Panc1 (cell line): ENCODE data around the gene NDUFV1. TPM values are rescaled to one million over a fixed set of nuclear protein-coding genes. Genes with fewer than 3 reads are reported as not detected.

Source experiments
- ATAC-seq: fragments of 200-7000 bp; cut with Tn5 transposase; 2 replicates; pipeline ENCODE4 v1.9.1; 2020; ENCODE audit warnings: mild to moderate bottlenecking, moderate library complexity
- BruUV-seq: library from RNA; stranded (reverse); fragments of 400-500 nt; replicated peaks from 2 replicates; lab custom pipeline; 2021; lab: Mats Ljungman, UMichigan
- CTCF ChIA-PET: fragments of 300-600 bp; sonication (Branson Sonifier 250); formaldehyde crosslinking; loops from one replicate; lab custom pipeline; 2022; ENCODE audit warnings: antibody characterized with exemption; lab: Charles Lee
- POLR2A ChIA-PET: fragments of 300-600 bp; sonication (Branson Sonifier 250); formaldehyde crosslinking; loops from one replicate; lab custom pipeline; 2022; ENCODE audit warnings: antibody characterized with exemption; lab: Charles Lee
- DNase-seq: peaks from one replicate; pipeline ENCODE4 v3.0.0-alpha.2; 2010; ENCODE audit warnings: low read depth, low spot score
- H3K27ac ChIP-seq: 2 replicates; pipeline ENCODE4 v1.5.1; 2011; ENCODE audit warnings: mild to moderate bottlenecking, low read length, inconsistent platforms
- H3K27me3 ChIP-seq: fragments of 200-500 bp; sonication (Bioruptor generic); 2 replicates; pipeline ENCODE4 v1.6.0; 2014; ENCODE audit warnings: low read length, inconsistent platforms; ENCODE audit not compliant: control insufficient read depth, insufficient read depth
- H3K36me3 ChIP-seq: fragments of 200-500 bp; sonication (Bioruptor generic); 2 replicates; pipeline ENCODE4 v1.5.1; 2014; ENCODE audit warnings: inconsistent platforms, mild to moderate bottlenecking, low read length, moderate library complexity; ENCODE audit not compliant: control insufficient read depth, insufficient read depth
- H3K4me1 ChIP-seq: 2 replicates; pipeline ENCODE4 v1.5.1; 2011; ENCODE audit warnings: inconsistent platforms, mild to moderate bottlenecking, low read length, moderate library complexity; ENCODE audit not compliant: control insufficient read depth, insufficient read depth
- H3K4me3 ChIP-seq, 2 experiments: 2 replicates each; pipeline ENCODE4 v1.5.1; 2011 to 2012; ENCODE audit warnings: low read depth in 2 of 2, low read length in 2 of 2, mild to moderate bottlenecking in 2 of 2, inconsistent platforms in 1 of 2, moderate library complexity in 1 of 2
- H3K9me3 ChIP-seq: fragments of 200-500 bp; sonication (Bioruptor generic); 2 replicates; pipeline ENCODE4 v1.5.1; 2014; ENCODE audit warnings: low read depth, mild to moderate bottlenecking, inconsistent platforms, low read length, moderate library complexity; ENCODE audit not compliant: control insufficient read depth, insufficient read depth
- POLR2AphosphoS5 ChIP-seq: IDR thresholded peaks from 2 replicates; pipeline ENCODE4 v1.6.1; 2012; ENCODE audit warnings: mild to moderate bottlenecking, low read depth, low read length, moderate library complexity
- SIN3A ChIP-seq: IDR thresholded peaks from 2 replicates; pipeline ENCODE4 v1.6.1; 2012; ENCODE audit warnings: low read depth, mild to moderate bottlenecking, low read length, moderate library complexity, borderline replicate concordance; ENCODE audit not compliant: insufficient read depth
- TCF7L2 ChIP-seq: IDR thresholded peaks from 2 replicates; pipeline ENCODE4 v1.6.1; 2011; ENCODE audit warnings: mild to moderate bottlenecking, low read depth, low read length, inconsistent platforms
- in situ Hi-C: cut with HindIII; loops from 2 replicates; pipeline ENCODE4 v1.10.0; 2016; ENCODE audit warnings: low sequenced_read_pairs, low pct_unique_long_range_greater_than_20kb
- intact Hi-C: fragments of 100-400 bp; cut with micrococcal nuclease; formaldehyde crosslinking; loops from one replicate; pipeline ENCODE4 v1.10.0; 2022; ENCODE audit not compliant: unreplicated experiment
- total RNA-seq: library from RNA; stranded (reverse); gene quantifications from one replicate; pipeline ENCODE4 v1.2.1, GENCODE V29; 2021; ENCODE audit not compliant: unreplicated experiment
- TF ChIP-seq, protein P1 (sequence below), 2 experiments: IDR thresholded peaks; 2 replicates each; pipeline ENCODE4 v1.6.1; 2011 to 2012; ENCODE audit warnings: low read depth in 2 of 2, control low read depth in 1 of 2, low read length in 1 of 2, mild to moderate bottlenecking in 1 of 2, moderate library complexity in 1 of 2; ENCODE audit not compliant: insufficient read depth in 1 of 2
- TF ChIP-seq, protein P2 (sequence below): fragments of 450-650 bp; IDR thresholded peaks from 2 replicates; pipeline ENCODE4 v1.5.1; 2017; ENCODE audit warnings: mild to moderate bottlenecking

The NDUFV1 gene
- total RNA-seq, 1 experiment from 2014 or later = 281 TPM

DNA sequence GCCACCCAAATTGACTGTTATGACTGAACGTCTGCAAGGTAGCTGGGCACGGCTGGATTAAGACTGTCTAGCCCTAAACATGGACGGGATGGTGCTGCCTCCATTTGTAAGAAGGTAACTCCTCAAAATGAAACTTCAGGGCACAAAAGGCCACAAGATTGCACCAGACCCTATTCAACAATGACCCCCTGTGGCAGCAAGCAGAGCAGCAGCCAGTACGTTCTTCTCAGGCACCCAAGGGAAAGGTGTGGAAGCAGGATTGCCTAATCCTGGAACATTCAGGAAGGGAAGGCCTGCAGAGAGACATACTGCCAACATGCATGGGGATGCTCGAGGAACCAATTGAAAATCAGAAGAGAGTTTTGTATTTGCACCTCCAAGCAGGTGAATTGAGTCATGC, 37.3 kb downstream of the NDUFV1 start:
- H3K36me3 ChIP-seq = no peaks in the 10 kb centered on the region
- ChIA-PET POLR2A (no interaction called here), CTCF (no interaction called here)
- no TSS peak for BruUV-seq
- H3K27ac ChIP-seq = no peak overlapping the region
- H3K4me3 ChIP-seq = no peak overlapping the region
- H3K4me1 ChIP-seq = no peaks in the 10 kb centered on the region
- intact Hi-C loops (loop anchor here (10.0 kb wide), 1 partner anchor 61 kb away; no protein-coding TSS in a partner anchor), in situ Hi-C loops (no loop called here)
- no peaks in the 10 kb centered on the region for H3K27me3 ChIP-seq
- no peak for TF ChIP-seq SIN3A
- TF ChIP-seq, protein P1, sequence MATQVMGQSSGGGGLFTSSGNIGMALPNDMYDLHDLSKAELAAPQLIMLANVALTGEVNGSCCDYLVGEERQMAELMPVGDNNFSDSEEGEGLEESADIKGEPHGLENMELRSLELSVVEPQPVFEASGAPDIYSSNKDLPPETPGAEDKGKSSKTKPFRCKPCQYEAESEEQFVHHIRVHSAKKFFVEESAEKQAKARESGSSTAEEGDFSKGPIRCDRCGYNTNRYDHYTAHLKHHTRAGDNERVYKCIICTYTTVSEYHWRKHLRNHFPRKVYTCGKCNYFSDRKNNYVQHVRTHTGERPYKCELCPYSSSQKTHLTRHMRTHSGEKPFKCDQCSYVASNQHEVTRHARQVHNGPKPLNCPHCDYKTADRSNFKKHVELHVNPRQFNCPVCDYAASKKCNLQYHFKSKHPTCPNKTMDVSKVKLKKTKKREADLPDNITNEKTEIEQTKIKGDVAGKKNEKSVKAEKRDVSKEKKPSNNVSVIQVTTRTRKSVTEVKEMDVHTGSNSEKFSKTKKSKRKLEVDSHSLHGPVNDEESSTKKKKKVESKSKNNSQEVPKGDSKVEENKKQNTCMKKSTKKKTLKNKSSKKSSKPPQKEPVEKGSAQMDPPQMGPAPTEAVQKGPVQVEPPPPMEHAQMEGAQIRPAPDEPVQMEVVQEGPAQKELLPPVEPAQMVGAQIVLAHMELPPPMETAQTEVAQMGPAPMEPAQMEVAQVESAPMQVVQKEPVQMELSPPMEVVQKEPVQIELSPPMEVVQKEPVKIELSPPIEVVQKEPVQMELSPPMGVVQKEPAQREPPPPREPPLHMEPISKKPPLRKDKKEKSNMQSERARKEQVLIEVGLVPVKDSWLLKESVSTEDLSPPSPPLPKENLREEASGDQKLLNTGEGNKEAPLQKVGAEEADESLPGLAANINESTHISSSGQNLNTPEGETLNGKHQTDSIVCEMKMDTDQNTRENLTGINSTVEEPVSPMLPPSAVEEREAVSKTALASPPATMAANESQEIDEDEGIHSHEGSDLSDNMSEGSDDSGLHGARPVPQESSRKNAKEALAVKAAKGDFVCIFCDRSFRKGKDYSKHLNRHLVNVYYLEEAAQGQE (IDR thresholded peaks at IDR 0.05; ENCODE audit: insufficient read depth in 1 of 2, low read depth in 2 of 2, low read length in 1 of 2) = no peak
- TF ChIP-seq, protein P2, sequence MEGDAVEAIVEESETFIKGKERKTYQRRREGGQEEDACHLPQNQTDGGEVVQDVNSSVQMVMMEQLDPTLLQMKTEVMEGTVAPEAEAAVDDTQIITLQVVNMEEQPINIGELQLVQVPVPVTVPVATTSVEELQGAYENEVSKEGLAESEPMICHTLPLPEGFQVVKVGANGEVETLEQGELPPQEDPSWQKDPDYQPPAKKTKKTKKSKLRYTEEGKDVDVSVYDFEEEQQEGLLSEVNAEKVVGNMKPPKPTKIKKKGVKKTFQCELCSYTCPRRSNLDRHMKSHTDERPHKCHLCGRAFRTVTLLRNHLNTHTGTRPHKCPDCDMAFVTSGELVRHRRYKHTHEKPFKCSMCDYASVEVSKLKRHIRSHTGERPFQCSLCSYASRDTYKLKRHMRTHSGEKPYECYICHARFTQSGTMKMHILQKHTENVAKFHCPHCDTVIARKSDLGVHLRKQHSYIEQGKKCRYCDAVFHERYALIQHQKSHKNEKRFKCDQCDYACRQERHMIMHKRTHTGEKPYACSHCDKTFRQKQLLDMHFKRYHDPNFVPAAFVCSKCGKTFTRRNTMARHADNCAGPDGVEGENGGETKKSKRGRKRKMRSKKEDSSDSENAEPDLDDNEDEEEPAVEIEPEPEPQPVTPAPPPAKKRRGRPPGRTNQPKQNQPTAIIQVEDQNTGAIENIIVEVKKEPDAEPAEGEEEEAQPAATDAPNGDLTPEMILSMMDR = peak; percentile 64
- no peak for TF ChIP-seq TCF7L2
- TF ChIP-seq POLR2AphosphoS5 = no peak
- ATAC-seq (no peak), DNase-seq (no peak)
- H3K9me3 ChIP-seq = no peaks in the 10 kb centered on the region

DNA sequence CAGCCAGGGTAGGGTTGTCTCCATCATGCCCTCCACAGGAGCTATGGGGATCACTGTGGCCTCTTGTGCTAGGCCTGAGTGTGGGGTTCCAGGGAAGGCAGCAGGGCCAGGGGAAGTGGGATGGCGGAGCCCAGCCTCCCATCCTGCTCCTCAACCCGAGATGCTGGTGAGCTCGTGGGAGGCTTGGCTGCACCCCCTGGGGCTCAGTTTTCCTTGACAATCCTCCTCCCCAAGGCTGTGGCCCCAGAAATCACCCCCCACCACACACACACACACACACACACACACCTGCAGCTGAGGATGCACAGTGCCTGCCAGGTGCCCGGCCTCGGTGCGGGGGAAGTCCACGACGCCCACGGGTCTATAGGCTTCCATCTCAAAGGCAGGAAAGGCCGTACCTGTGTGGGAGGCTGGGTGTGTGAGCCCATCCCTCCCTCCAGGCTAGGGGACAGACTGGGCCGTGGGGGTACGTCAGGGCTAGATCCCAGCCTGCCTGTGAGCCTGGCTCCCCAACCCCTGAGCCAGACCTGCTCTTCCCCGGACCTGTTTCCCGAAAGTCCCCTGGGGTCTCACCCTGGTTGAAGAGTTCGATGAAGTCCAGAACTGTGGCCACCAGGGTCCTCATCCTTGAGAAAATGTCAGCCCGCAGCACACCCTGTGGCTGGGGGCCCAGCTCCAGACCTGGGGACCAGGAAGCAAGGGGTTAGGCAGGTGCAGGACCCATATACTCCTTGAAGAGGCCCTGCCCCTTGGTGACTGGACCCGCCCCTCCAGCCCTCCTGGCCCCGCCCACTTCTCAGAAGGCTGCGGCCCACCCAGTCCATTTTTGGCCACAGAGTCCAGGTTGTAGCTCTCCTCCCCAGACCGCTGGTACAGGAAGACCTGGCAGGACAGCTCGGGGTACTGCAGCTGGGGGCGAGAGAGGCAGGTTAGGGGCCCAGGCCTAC, 38.0 kb downstream of the NDUFV1 start:
- no peak overlapping the region for H3K4me3 ChIP-seq
- H3K4me1 ChIP-seq = no peaks in the 10 kb centered on the region
- ChIA-PET CTCF (interaction anchor here (0.6 to 1.4 kb wide), 3 partner anchors 15 to 67 kb away, joined by 4 to 9 read pairs (median 5); no protein-coding TSS in a partner anchor), POLR2A (interaction anchor here (0.6 kb wide), 1 partner anchor 282 kb away, joined by 8 read pairs; no protein-coding TSS in a partner anchor)
- in situ Hi-C loops = no loop called here
- intact Hi-C loops = loop anchor here (10.0 kb wide), 1 partner anchor 60 kb away; no protein-coding TSS in a partner anchor
- no TSS peak for BruUV-seq
- no peaks in the 10 kb centered on the region for H3K36me3 ChIP-seq
- ATAC-seq (no peak), DNase-seq (no peak)
- H3K27ac ChIP-seq = no peak overlapping the region
- TF ChIP-seq SIN3A (no peak), TCF7L2 (no peak), POLR2AphosphoS5 (no peak)
- TF ChIP-seq, protein P1 (IDR thresholded peaks at IDR 0.05; ENCODE audit: insufficient read depth in 1 of 2, low read depth in 2 of 2, low read length in 1 of 2) = no peak
- TF ChIP-seq, protein P2 = no peak
- no peaks in the 10 kb centered on the region for H3K9me3 ChIP-seq
- no peaks in the 10 kb centered on the region for H3K27me3 ChIP-seq
